Left colon (tissue), 2 donors: ENCODE measurements around the gene MAN1A1. TPM values are rescaled to one million over a fixed set of nuclear protein-coding genes. Genes with fewer than 3 reads are reported as not detected.

Source experiments
- ATAC-seq: fragments of 200-7000 bp; cut with Tn5 transposase; one replicate; pipeline ENCODE4 v1.9.1; 2020; ENCODE audit warnings: mild to moderate bottlenecking, moderate library complexity
- DNase-seq, 2 donors: peaks; one replicate each; pipeline ENCODE4 v3.0.0-alpha.2; 2020
- intact Hi-C, 2 donors: fragments of 100-400 bp; cut with DNase I in 1 of 2; cut with micrococcal nuclease in 1 of 2; formaldehyde crosslinking; loops; one replicate each; pipeline versions ENCODE4 v1.11.2 to v1.14.0; 2022; cut with DNase I, micrococcal nuclease
- total RNA-seq, 2 donors: library from RNA; stranded (reverse); fragmentation: NEBNext Ultra II Directional; extraction: Animal tissue kit (Norgen Biotek cat#: 25700); gene quantifications; one replicate each; pipeline ENCODE4 v1.2.1, GENCODE V29; 2021
- donor health status: DM: no; HTN: no; CAD: no.
- donor health status: DM: yes; HTN: yes; CAD: no.

Gene MAN1A1
- total RNA-seq, 2 donors from 2014 or later = 68.6 to 94.3 TPM

DNA sequence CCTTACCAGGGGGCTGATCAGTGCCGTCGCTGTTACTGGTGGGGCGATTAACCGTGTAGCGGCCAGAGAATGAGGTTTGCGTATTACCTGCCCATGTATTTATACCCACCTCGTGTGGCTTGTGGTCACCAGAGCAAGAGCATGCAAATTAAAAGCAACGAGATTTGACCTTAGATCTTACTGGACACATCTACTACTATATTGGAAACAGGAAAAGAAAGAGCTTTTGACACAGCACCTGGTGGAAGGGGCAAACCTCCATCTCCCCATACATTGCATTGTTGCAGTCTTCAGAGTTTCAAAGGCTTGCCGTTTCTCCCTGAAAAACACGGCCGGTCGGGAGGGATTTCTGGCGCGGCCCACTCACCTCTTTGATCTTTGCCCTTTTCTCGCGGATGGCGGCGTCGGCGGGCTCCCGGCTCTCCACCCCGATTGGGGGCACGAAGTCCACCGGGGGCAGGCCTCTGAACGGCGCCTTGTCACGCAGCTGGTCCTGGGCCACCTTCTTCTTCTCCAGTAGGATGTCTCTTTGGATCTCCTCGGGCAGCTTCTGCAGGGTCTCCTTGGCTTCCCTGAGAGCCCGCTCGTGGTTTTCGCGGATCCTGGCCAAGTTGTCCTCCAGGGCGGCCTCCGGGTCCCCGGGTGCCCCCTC, 1.3 kb downstream of the MAN1A1 start:
- DNase-seq (peak; percentile 55 to 71), ATAC-seq (peak; percentile 34)
- intact Hi-C loops = loop anchor here in 1 of 2 donors (10.0 kb wide), 1 partner anchor 203 kb away; no protein-coding TSS in a partner anchor

DNA sequence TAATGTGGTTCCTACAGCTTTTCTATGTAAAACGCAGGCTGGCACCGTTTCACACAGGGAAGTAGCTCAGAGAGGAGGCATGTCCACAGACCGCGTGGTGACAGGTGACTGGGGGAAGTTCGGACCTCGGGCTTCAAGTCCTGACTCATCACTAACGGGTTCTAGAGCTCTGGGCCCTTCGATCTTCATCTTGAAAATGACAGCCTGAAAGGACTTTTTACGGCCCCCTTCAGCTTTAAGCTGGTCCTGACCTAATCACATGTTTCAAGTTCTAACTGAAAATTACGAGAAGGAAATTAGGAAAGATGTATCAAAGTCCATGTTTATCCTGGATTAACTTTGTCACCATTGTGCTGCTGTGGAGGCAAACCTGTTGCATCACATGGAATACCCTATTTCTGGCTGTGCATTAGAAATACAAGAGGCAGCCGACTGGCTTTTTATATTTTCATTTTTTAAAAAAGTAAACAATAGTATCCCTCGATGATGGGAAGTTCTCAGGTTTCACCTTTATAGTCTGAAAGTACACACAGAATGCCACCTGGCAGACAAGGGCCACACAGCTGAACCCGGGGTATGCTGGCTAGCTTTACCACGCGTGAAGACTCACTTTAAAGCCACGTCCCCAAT, 2.0 kb downstream of the MAN1A1 start:
- peak; percentile 66 to 76 for DNase-seq
- ATAC-seq = peak; percentile 45
- intact Hi-C loops = loop anchor here in 1 of 2 donors (10.0 kb wide), 1 partner anchor 203 kb away; no protein-coding TSS in a partner anchor

DNA sequence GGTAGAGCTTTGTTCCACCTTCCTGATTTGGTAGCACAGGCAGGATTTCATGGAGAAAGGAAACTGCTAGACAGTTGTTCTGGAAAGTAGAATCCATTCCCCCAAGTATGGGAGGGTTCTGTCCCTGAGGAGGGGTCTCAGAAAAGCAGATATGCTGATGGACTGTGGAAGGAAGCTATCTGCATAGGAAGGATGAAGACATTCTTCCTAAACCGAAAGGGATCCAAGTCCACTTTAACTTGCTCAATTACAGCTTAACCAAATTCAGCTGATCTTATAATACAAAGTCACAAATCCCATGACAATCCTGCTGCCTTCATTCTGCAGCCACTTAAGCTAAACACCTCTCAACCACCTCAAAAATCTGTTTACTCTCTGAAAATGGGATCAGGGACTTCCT, 2.6 kb downstream of the MAN1A1 start:
- DNase-seq = no peak
- ATAC-seq = no peak
- intact Hi-C loops = loop anchor here in 1 of 2 donors (10.0 kb wide), 1 partner anchor 202 kb away; no protein-coding TSS in a partner anchor

DNA sequence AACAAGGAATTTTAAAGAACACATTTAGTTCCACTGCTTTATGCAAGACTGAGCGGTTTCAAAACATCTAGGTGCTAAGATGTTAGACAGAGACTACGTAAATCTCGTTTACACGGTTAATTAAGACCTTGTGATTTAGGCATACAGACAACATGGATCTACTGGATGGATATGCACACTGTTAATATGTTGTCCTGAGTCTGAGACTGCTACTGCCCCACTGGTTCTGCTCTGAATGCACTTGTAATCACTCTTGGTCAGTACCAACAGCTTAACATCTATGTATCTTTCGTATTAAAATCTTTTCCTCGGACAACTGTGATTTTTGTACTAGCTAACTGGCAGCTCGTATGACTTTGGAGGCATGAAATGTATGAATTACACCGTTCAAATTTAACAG, 3.1 kb downstream of the MAN1A1 start:
- DNase-seq = no peak
- intact Hi-C loops = loop anchor here in 1 of 2 donors (10.0 kb wide), 1 partner anchor 202 kb away; no protein-coding TSS in a partner anchor
- ATAC-seq = no peak

DNA sequence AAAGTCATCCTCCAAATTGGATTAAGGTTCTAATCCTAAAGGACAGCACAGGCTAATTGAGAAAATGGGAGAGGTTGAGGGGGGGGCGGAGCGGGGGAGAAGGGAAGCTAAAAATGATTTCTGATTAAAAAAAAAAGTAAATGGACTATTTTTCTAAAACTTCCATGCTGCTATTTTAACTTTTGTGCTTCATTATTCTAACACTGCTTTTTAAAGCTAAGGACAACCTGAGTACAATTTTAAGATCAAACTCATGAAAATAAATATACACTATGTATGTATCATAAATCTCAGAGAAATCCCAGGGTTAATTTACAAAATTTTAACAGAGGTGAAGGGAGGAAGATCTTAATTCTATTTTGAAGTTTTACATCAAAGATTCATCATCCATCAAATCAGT, 4.4 kb downstream of the MAN1A1 start:
- no peak for DNase-seq
- intact Hi-C loops = loop anchor here in 1 of 2 donors (10.0 kb wide), 1 partner anchor 200 kb away; no protein-coding TSS in a partner anchor
- ATAC-seq = no peak

DNA sequence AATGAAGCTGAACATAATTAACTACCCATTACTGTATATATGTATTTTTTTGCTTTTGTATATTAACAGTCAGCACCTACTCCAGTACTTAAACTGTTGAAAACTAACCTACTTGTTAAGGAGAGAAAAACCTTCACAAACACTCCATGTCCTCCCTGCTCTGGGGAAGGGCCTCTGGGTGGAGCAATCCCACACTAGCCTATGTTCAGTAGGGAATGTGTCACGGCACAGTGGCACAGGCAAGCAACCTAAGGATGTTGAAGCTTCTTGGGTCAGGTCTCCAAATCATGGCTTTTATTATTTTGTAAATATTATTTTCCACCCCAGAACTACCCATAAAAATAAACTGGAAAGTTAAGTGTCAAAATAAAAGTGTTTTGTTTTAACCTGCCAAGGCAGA, 5.3 kb downstream of the MAN1A1 start:
- peak in 1 of 2 donors; percentile 33 for DNase-seq
- ATAC-seq = no peak
- intact Hi-C loops = loop anchor here in 1 of 2 donors (10.0 kb wide), 1 partner anchor 200 kb away; no protein-coding TSS in a partner anchor

DNA sequence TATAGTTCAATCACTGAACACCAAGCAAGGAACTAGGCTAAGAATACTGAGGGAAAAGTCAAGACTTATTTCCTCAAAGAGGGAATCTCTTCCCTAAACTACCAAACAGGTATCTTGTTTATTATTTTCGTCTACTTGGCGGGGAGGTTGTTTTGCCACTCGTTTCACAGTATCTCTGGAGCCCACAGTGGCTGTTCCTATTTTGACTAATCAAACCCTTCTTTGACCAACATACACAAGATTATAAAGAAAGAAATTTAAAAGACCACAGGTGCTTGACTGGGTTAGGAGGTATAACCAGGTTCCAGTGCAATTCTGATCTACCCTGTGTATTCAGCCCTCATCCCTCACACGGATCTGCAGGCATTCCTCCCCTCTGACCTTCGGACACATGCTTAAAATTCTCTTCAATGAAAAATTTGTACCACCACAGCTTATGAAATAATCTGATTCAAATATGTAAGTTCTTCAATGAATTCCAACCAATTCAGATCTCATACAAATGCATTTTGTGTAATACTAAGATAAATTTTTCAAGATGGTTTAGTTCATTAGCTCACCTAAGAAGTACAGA, 5.9 kb downstream of the MAN1A1 start:
- no peak for DNase-seq
- intact Hi-C loops = loop anchor here in 1 of 2 donors (10.0 kb wide), 1 partner anchor 199 kb away; no protein-coding TSS in a partner anchor
- no peak for ATAC-seq

DNA sequence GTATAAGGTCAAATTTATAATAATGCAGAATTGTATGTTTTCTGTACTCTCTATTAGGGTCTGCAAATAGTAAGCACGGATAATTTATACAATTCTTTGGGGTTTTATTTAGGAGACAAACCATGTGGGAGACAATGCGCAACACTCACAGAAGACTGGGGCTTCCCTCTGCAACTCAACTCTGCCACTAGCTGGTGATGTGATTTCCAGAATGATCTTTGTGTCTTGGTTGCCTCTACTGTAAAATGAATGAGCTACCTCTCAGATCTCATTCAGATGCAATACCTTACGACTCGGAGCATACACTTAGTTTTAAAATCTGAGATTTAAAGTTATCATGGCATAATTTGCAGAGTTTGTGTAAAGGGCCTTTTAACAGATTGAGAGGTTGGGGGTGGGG, 6.4 kb downstream of the MAN1A1 start:
- intact Hi-C loops = loop anchor here in 1 of 2 donors (10.0 kb wide), 1 partner anchor 198 kb away; no protein-coding TSS in a partner anchor
- DNase-seq (no peak), ATAC-seq (no peak)

DNA sequence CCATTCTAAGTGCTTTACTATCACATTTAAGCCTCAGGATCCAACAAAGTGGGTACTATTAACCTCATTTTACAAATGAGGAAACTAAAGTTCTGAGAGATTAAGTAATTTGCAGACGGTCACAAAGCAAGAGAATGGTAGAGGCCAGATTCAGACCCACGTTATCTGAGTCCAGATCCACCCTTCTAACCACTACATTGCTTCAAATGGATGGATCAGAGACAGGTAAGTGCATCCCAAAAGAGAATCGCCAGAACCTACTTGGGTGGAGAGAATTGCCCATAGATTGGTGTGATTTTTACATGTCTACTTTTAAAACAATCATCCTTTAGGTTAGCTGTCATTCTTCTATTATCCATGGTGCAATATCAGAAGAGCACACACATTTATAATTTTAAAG, 7.1 kb downstream of the MAN1A1 start:
- intact Hi-C loops = loop anchor here in 1 of 2 donors (10.0 kb wide), 1 partner anchor 198 kb away; no protein-coding TSS in a partner anchor
- ATAC-seq (no peak), DNase-seq (no peak)

DNA sequence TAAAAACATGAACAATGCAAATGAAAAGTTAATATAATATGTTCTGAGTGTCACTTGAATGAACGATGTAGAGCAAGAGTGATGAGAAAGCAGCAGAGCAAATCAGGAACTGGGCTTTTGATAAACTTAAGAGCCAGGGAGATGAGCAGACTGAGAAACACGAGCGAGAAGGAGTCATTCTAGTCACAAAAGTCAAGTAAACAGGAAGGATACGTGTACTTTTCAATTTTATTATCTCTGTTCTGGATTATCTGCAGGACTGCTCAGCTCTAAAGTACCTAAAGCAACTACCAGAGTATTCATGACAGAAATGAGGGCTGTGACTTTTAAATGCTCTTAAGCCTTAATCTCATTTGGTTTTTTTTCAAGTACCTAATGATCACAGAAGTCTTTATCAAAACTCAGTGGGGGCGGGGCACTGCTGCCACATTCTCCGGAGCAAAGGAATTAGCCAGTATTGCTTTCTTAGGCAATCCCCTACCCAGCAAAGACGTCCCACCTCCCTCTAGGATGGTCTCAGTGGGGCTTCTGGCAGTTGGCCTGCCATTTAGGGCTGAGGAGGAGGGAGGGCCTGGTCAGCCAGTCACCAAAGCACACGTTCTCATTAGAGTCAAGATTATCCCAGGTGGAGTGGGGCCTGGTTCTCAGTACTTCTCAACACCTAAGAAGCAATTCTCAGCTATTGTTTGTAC, 8.6 kb downstream of the MAN1A1 start:
- intact Hi-C loops = loop anchor here in 1 of 2 donors (10.0 kb wide), 1 partner anchor 196 kb away; no protein-coding TSS in a partner anchor
- DNase-seq (no peak), ATAC-seq (no peak)

- intact Hi-C loops = loop anchor here in 1 of 2 donors (10.0 kb wide), 1 partner anchor 195 kb away; no protein-coding TSS in a partner anchor
- no peak for DNase-seq
- no peak for ATAC-seq
Measured at GRCh38 chr6:119339941-119340456, 9.6 kb downstream of the MAN1A1 start.

DNA sequence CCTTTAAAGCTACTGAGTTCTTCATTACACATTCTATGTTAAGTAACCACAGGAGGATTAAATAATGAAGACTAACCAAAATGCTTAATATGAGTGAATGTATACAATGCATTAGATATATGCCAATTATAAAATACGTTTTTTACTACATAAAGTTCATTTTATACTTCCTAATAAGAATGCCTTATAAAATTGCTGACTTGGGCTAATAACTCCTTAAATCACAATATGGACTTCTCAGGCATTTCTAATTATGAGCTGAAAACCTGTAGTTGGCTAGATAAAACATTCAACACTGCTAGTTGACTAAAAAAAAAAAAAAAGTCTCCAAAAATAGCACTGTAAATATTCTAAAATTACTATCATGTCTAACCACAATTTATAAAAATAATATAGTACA, 11.8 kb downstream of the MAN1A1 start:
- intact Hi-C loops = no loop called here

DNA sequence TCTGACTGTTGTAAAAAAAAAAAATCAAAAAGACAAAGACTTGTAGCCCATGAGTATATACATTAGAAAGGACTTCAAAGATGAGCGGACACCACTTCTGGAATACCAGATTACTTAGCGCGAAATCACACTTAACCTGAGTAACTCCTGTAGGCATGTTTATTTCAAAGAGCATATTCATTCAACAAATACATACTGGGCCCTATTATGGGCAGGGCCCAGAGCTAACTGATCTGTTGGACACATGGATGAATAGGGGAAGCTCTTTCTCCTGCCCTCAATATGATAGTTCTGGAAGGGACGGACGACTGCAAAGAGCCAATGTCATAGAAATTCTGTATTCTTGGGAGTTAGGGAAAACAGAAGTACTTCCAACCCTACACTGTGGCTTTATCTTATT, 12.3 kb downstream of the MAN1A1 start:
- ATAC-seq (no peak), DNase-seq (no peak)
- intact Hi-C loops = no loop called here

More for the DNA sequence above, 11.8 kb downstream of the MAN1A1 start:
- ATAC-seq (no peak), DNase-seq (no peak)

DNA sequence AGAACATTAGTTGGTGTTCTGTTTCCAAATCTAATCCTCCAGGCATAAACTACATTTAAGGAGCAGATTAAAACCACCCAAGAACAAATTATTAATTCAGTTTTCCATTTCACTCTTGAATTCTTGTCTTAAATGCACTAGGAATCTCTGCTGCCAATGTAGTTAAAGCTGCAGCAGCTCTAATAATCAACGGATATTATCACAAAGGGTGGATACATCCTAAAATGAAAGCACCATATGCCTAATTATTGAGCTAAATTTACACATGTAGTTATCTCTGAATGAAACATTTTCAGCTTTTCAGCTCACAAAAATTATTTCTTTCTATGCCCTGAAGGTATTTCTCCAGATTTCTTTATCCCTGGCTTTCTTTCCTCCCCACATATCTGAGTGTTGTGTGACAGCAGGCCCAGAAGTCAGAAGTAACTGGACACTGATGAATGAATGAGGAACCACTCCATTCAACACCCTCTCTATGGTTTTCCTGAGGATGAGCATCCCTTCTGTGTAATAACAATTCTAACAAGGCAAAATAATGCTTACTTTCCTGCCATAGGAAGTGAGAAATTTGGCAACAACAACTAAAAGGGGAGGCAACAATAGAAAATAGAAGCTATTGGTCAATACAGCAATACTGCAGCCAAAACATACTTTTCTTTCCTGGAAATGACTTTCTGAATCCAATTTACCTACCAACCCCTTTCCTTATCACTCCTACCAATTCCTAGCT, 14.9 kb downstream of the MAN1A1 start:
- DNase-seq = no peak
- intact Hi-C loops = no loop called here
- ATAC-seq = no peak

GRCh38 chr6:119333707-119334295, 15.8 kb downstream of the MAN1A1 start:
- DNase-seq (no peak), ATAC-seq (peak; percentile 87)
- intact Hi-C loops = no loop called here

GRCh38 chr6:119333063-119333609, 16.4 kb downstream of the MAN1A1 start:
- no peak for DNase-seq
- no peak for ATAC-seq
- intact Hi-C loops = no loop called here

GRCh38 chr6:119331663-119332286, 17.8 kb downstream of the MAN1A1 start:
- intact Hi-C loops = no loop called here
- ATAC-seq = no peak
- no peak for DNase-seq
